HCT116 (cell line): ENCODE data around the gene HOXD10. TPM values are rescaled to one million over a fixed set of nuclear protein-coding genes. Genes with fewer than 3 reads are reported as not detected.

Source experiments
- ATAC-seq: fragments of 200-7000 bp; cut with Tn5 transposase; 2 replicates; pipeline ENCODE4 v1.9.1; 2020; ENCODE audit warnings: mild to moderate bottlenecking, moderate library complexity
- BruUV-seq: library from RNA; stranded (reverse); fragments of 400-500 nt; replicated peaks from 2 replicates; lab custom pipeline; 2021; lab: Mats Ljungman, UMichigan
- CTCF ChIA-PET: fragments of 300-600 bp; sonication (Branson Sonifier 250); formaldehyde crosslinking; loops from one replicate; lab custom pipeline; 2021; ENCODE audit warnings: antibody characterized with exemption; lab: Charles Lee
- POLR2A ChIA-PET: fragments of 300-600, 350-600 bp; sonication (Branson Sonifier 250); formaldehyde crosslinking; loops from one replicate; lab custom pipeline; 2021; ENCODE audit warnings: antibody characterized with exemption; lab: Charles Lee
- RAD21 ChIA-PET, 2 experiments: fragments of 300-600 bp; sonication (Branson Sonifier 250); formaldehyde crosslinking; loops; one replicate each; lab custom pipeline; 2023; ENCODE audit warnings: low total read pairs in 2 of 2; ENCODE audit not compliant: uncharacterized antibody in 2 of 2, unreplicated experiment in 2 of 2, low non-redundant PET in 1 of 2; lab: Charles Lee
- DNase-seq: peaks from one replicate; pipeline ENCODE4 v3.0.0-alpha.2; 2010; ENCODE audit warnings: low read depth, low spot score
- H2AFZ ChIP-seq: fragments of 200-600 bp; shearing (Covaris generic), sonication (generic); 2 replicates; pipeline ENCODE4 v1.6.1; 2017; ENCODE audit warnings: low read depth, mixed run types, mixed read lengths, antibody characterized with exemption, low read length; ENCODE audit not compliant: poor library complexity, severe bottlenecking
- H3K27ac ChIP-seq: 2 replicates; pipeline ENCODE4 v1.5.1; 2012; ENCODE audit warnings: low read depth, low read length
- H3K27me3 ChIP-seq: fragments of 200-600 bp; sonication (generic); 2 replicates; pipeline ENCODE4 v1.6.1; 2016; ENCODE audit warnings: mixed run types, low read length, mixed read lengths; ENCODE audit not compliant: insufficient read depth
- H3K36me3 ChIP-seq, 2 experiments: fragments of 200-500 bp in 1 of 2; fragments of 200-600 bp in 1 of 2; sonication (Bioruptor generic) in 1 of 2; sonication (generic) in 1 of 2; 2 replicates each; pipeline versions ENCODE4 v1.5.1 to v1.6.1; 2014 to 2016; ENCODE audit warnings: low read length in 2 of 2, inconsistent platforms in 1 of 2, mixed read lengths in 1 of 2, mixed run types in 1 of 2; ENCODE audit not compliant: insufficient read depth in 2 of 2, control insufficient read depth in 1 of 2
- H3K4me1 ChIP-seq, 2 experiments: fragments of 200-600 bp in 1 of 2; sonication (generic) in 1 of 2; 2 replicates each; pipeline versions ENCODE4 v1.5.1 to v1.6.1; 2012 to 2017; ENCODE audit warnings: low read length in 2 of 2, inconsistent platforms in 1 of 2, mild to moderate bottlenecking in 1 of 2, mixed read lengths in 1 of 2, mixed run types in 1 of 2, moderate library complexity in 1 of 2; ENCODE audit not compliant: insufficient read depth in 2 of 2, control insufficient read depth in 1 of 2
- H3K4me2 ChIP-seq: fragments of 200-600 bp; sonication (generic); 2 replicates; pipeline ENCODE4 v1.6.1; 2017; ENCODE audit warnings: mixed run types, low read length, mixed read lengths
- H3K4me3 ChIP-seq, 2 experiments: fragments of 200-600 bp in 1 of 2; sonication (generic) in 1 of 2; replicated peaks in 1 of 2; 2 replicates each; pipeline ENCODE4 v1.5.1; 2011 to 2016; ENCODE audit warnings: low read length in 2 of 2, control low read depth in 1 of 2, low read depth in 1 of 2, mild to moderate bottlenecking in 1 of 2, mixed read lengths in 1 of 2, mixed run types in 1 of 2
- H3K79me2 ChIP-seq: fragments of 200-600 bp; sonication (generic); 2 replicates; pipeline ENCODE4 v1.6.1; 2017; ENCODE audit warnings: mild to moderate bottlenecking, mixed run types, low read length, moderate library complexity, mixed read lengths; ENCODE audit not compliant: insufficient read depth
- H3K9ac ChIP-seq: fragments of 200-600 bp; sonication (generic); 2 replicates; pipeline ENCODE4 v1.6.1; 2016; ENCODE audit warnings: low read length, mixed read lengths
- H3K9me2 ChIP-seq: fragments of 200-600 bp; sonication (generic), shearing (Covaris generic); 2 replicates; pipeline ENCODE4 v1.6.1; 2017; ENCODE audit warnings: mixed run types, mild to moderate bottlenecking, moderate library complexity; ENCODE audit not compliant: insufficient read depth
- H3K9me3 ChIP-seq, 2 experiments: fragments of 200-500 bp in 1 of 2; fragments of 200-600 bp in 1 of 2; sonication (Bioruptor generic) in 1 of 2; sonication (generic) in 1 of 2; 2 replicates each; pipeline ENCODE4 v1.6.1; 2014 to 2017; ENCODE audit warnings: low read length in 2 of 2, mixed read lengths in 2 of 2, inconsistent platforms in 1 of 2, low read depth in 1 of 2, mild to moderate bottlenecking in 1 of 2, mixed run types in 1 of 2, moderate library complexity in 1 of 2; ENCODE audit not compliant: control insufficient read depth in 1 of 2, insufficient read depth in 1 of 2
- H4K20me1 ChIP-seq: fragments of 200-600 bp; sonication (generic), shearing (Covaris generic); 2 replicates; pipeline ENCODE4 v1.6.1; 2017; ENCODE audit warnings: mixed run types, mild to moderate bottlenecking, moderate library complexity; ENCODE audit not compliant: insufficient read depth
- EZH2 ChIP-seq: fragments of 200-600 bp; sonication (generic); IDR thresholded peaks from 2 replicates; pipeline ENCODE4 v1.6.1; 2017; ENCODE audit warnings: antibody characterized with exemption, mixed run types
- SIN3A ChIP-seq: IDR thresholded peaks from 2 replicates; pipeline ENCODE4 v1.6.1; 2012; ENCODE audit warnings: low read depth
- SP1 ChIP-seq: IDR thresholded peaks from 2 replicates; pipeline ENCODE4 v1.6.1; 2012; ENCODE audit warnings: low read depth
- SRF ChIP-seq: IDR thresholded peaks from 2 replicates; pipeline ENCODE4 v1.6.1; 2012; ENCODE audit warnings: low read depth
- intact Hi-C: fragments of 100-400 bp; cut with micrococcal nuclease; formaldehyde crosslinking; loops from 2 replicates; pipeline ENCODE4 v1.10.0; 2022
- total RNA-seq: library from RNA; stranded (reverse); gene quantifications from one replicate; pipeline ENCODE4 v1.2.1, GENCODE V29; 2021; ENCODE audit not compliant: unreplicated experiment

The HOXD10 gene
- total RNA-seq, 1 experiment from 2014 or later: not detected

DNA sequence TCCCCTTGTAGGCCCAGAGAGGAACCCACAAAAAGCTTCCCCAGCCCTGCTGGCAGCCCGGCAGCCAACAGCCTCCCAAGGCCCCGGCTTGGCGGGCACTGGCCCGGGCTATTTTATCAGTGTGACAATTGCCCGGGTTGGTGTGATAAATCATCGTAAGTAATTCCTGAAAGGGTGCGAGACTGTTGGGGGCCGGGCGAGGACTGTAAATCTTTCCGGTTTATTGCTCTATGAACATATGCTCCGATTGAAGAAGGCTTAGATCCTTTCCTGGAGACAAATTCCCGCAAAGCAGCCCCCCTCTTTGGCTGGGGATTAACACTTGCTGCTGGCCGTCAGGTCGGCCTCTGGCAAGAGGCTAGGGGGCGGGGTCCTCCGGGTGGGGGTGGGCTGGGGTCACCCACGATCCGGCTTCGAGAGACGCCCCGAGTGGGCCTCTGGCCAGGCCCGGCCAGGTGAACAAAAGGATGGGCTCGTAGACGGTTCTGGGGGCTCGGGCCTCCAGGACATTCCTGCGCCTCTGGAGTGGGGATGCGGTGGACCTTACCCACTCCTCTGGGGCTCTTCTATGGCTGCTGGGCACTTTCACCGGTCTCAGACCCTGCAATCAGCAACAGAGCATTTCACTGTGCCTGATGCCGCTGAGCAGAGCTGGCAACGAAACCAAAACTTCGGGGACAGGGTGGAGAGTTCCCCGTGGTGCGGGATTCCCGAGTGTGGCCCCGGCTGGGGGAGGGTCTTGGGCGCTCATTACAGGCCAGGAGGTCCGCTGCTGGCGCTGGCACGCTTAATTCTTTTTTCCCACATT is 42.5 kb downstream of the HOXD10 start:
- RAD21 ChIA-PET: no interaction called here
- Histone ChIP-seq H3K9me3 (no peaks in the 10 kb centered on the region), H3K4me3 (no peak overlapping the region), H3K36me3 (no peaks in the 10 kb centered on the region), H3K9ac (no peak overlapping the region), H3K4me1 (no peaks in the 10 kb centered on the region), H3K27ac (no peak overlapping the region), H2AFZ (no peak overlapping the region), H4K20me1 (no peaks in the 10 kb centered on the region), H3K9me2 (no peaks in the 10 kb centered on the region), H3K4me2 (no peak overlapping the region), H3K79me2 (no peaks in the 10 kb centered on the region), H3K27me3 (no peaks in the 10 kb centered on the region)
- no TSS peak for BruUV-seq
- no peak for DNase-seq
- no peak for TF ChIP-seq SP1
- ATAC-seq: no peak
- POLR2A ChIA-PET: no interaction called here
- CTCF ChIA-PET: no interaction called here
- intact Hi-C loops: no loop called here

DNA sequence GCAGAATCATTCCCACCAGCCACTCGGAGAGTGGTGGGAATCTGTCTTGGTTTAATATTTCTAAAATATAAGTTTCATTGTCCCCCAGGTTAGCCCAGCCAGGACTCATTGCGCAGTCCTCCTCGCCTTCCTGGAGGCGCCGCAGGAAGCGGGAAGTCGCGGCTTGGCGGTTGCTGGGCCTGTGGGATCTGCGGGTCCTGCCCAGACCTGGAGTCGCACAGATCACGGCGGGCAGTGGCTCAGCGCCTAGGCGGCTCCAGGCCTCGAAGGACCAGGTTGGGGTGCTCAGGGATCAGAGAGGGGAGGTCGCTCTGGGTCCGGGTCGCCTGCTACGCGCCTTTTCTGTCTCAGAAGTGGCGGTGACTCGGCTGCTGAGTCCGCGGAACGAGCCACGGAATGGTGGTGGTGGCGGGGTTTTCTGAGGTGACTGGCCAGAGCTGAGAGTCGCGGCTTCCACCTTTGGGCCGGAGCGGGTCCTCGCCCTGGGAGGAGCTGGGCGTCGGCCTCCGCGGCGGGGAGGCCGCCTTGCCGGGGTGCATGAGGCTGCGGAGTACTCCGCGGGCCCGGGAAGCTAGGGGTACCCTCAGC is 43.2 kb downstream of the HOXD10 start:
- Histone ChIP-seq H3K9me2 (no peaks in the 10 kb centered on the region), H3K27ac (no peak overlapping the region), H3K9me3 (no peaks in the 10 kb centered on the region), H3K4me1 (no peaks in the 10 kb centered on the region), H4K20me1 (no peaks in the 10 kb centered on the region), H3K27me3 (no peaks in the 10 kb centered on the region), H2AFZ (no peak overlapping the region), H3K9ac (no peak overlapping the region), H3K36me3 (no peaks in the 10 kb centered on the region), H3K79me2 (no peaks in the 10 kb centered on the region), H3K4me3 (no peak overlapping the region), H3K4me2 (no peak overlapping the region)
- ChIA-PET CTCF (no interaction called here), RAD21 (no interaction called here), POLR2A (no interaction called here)
- intact Hi-C loops: no loop called here
- DNase-seq (no peak), ATAC-seq (no peak)
- TF ChIP-seq SRF (no peak), SIN3A (no peak), SP1 (no peak), EZH2 (no peak)
- no TSS peak for BruUV-seq
